Stomach (tissue), 9 donors: ENCODE data around the gene BHLHE23. TPM values are rescaled to one million over a fixed set of nuclear protein-coding genes. Genes with fewer than 3 reads are reported as not detected.

Source experiments
- DNase-seq, 2 donors: peaks; one replicate each; pipeline versions ENCODE4 v3.0.0 to v3.0.0-alpha.2; 2013 to 2019
- H3K27ac ChIP-seq, 5 donors: fragments of 200-600 bp in 4 of 5; sonication (generic) in 4 of 5; one replicate each; pipeline ENCODE4 v1.5.1; 2013 to 2019; ENCODE audit warnings: mild to moderate bottlenecking in 1 of 5, moderate library complexity in 1 of 5
- H3K27me3 ChIP-seq, 3 donors: fragments of 200-600 bp; sonication (generic); one replicate each; pipeline ENCODE4 v1.5.1; 2017 to 2019; ENCODE audit warnings: mixed run types in 1 of 3
- H3K36me3 ChIP-seq, 4 donors: fragments of 200-600 bp; sonication (generic); 1 replicate in 3 of 4; 2 replicates in 1 of 4; pipeline ENCODE4 v1.5.1; 2016 to 2019
- H3K4me1 ChIP-seq, 4 donors: fragments of 200-600 bp; sonication (generic); one replicate each; pipeline ENCODE4 v1.5.1; 2016 to 2019
- H3K4me3 ChIP-seq, 4 donors: fragments of 200-600 bp; sonication (generic) in 3 of 4; one replicate each; pipeline ENCODE4 v1.5.1; 2016 to 2019; ENCODE audit warnings: mild to moderate bottlenecking in 1 of 4
- H3K9me3 ChIP-seq, 4 donors: fragments of 200-600 bp; sonication (generic); one replicate each; pipeline ENCODE4 v1.5.1; 2016 to 2019
- EP300 ChIP-seq: sonication (generic); formaldehyde crosslinking; IDR thresholded peaks from one replicate; pipeline ENCODE4 v1.6.1; 2017; ENCODE audit warnings: antibody characterized with exemption
- POLR2A ChIP-seq, 4 donors: fragments of 450-650 bp; IDR thresholded peaks; one replicate each; pipeline ENCODE4 v1.6.1; 2016; ENCODE audit warnings: antibody characterized with exemption in 4 of 4, control low read depth in 2 of 4, mild to moderate bottlenecking in 1 of 4, moderate library complexity in 1 of 4
- POLR2AphosphoS5 ChIP-seq, 3 donors: sonication (generic); formaldehyde crosslinking; IDR thresholded peaks; one replicate each; pipeline ENCODE4 v1.6.1; 2016; ENCODE audit warnings: antibody characterized with exemption in 3 of 3
- WGBS, 5 donors: extraction: QIAGEN DNeasy Blood & Tissue Kit in 3 of 5; methylation state at CpG; one replicate each; pipeline versions ENCODE4 v1.1.5 to v1.1.7; 2013 to 2018; 5-methylcytosine and 5-hydroxymethylcytosine counted together
- intact Hi-C: fragments of 100-400 bp; cut with DNase I; formaldehyde crosslinking; loops from one replicate; pipeline ENCODE4 v1.15.1; 2023; ENCODE audit warnings: low total_unique reads
- polyA plus RNA-seq, 3 donors: library from polyadenylated mRNA; stranded (reverse); fragments of 200-250 nt; gene quantifications; one replicate each; pipeline ENCODE4 v1.2.3, GENCODE V29; 2013
- total RNA-seq, 5 donors: library from RNA; depleted of rRNA; stranded (reverse); fragments of >200 nt; gene quantifications; one replicate each; pipeline versions ENCODE4 v1.1.0 to v1.2.3, GENCODE V29; 2014 to 2016
- TF ChIP-seq, protein P1 (sequence below), 7 experiments: fragments of 450-650 bp in 4 of 7; fragments of 200-600 bp in 3 of 7; sonication (generic) in 3 of 7; IDR thresholded peaks; one replicate each; pipeline ENCODE4 v1.5.1; 2016 to 2019; ENCODE audit warnings: antibody characterized with exemption in 7 of 7, control low read depth in 2 of 7, mild to moderate bottlenecking in 1 of 7
- donor health status: healthy with polysubstance abuse.
- donor health status: Bipolar disorder and iron deficiency.
- donor health status: healthy.

The BHLHE23 gene
- total and polyA plus RNA-seq, 8 donors, result 0.55 TPM; not detected in 7

DNA sequence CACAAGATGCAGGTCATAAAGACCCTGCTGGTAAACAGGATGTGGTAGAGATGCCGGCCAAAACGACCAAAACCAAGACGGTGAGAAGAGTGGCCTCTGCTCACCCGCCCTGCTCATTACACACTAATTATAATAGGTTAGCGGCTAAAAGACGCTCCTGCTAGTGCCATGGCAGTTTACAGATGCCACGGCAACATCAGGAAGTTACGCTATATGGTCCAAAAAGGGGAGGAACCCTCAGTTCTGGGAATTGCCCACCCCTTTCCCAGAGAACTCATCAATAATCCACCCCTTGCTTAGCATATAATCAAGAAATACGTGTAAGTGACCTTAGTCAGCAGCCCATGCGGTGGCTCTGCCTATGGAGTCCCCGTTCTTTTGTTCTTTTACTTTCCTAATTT is 17.6 kb downstream of the BHLHE23 start:
- H3K27ac ChIP-seq, result no peak overlapping the region
- whole genome bisulfite sequencing, 5 donors, result 54 to 59% (median 55%) methylated on average over 11 of the region's 11 CpGs
- TF ChIP-seq POLR2A (IDR thresholded peaks at IDR 0.05), result no peak
- TF ChIP-seq POLR2AphosphoS5 (IDR thresholded peaks at IDR 0.05), result no peak
- no peak for TF ChIP-seq EP300
- TF ChIP-seq, protein P1, sequence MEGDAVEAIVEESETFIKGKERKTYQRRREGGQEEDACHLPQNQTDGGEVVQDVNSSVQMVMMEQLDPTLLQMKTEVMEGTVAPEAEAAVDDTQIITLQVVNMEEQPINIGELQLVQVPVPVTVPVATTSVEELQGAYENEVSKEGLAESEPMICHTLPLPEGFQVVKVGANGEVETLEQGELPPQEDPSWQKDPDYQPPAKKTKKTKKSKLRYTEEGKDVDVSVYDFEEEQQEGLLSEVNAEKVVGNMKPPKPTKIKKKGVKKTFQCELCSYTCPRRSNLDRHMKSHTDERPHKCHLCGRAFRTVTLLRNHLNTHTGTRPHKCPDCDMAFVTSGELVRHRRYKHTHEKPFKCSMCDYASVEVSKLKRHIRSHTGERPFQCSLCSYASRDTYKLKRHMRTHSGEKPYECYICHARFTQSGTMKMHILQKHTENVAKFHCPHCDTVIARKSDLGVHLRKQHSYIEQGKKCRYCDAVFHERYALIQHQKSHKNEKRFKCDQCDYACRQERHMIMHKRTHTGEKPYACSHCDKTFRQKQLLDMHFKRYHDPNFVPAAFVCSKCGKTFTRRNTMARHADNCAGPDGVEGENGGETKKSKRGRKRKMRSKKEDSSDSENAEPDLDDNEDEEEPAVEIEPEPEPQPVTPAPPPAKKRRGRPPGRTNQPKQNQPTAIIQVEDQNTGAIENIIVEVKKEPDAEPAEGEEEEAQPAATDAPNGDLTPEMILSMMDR (IDR thresholded peaks at IDR 0.05), result no peak
- H3K4me3 ChIP-seq, result no peak overlapping the region
- intact Hi-C loops, result no loop called here
- no peaks in the 10 kb centered on the region for H3K9me3 ChIP-seq
- peaks cover 0 to 85% (median 29%) of the 10 kb centered on the region in 3 donors for H3K27me3 ChIP-seq
- no peaks in the 10 kb centered on the region for H3K36me3 ChIP-seq
- no peak for DNase-seq
- H3K4me1 ChIP-seq, result no peaks in the 10 kb centered on the region

DNA sequence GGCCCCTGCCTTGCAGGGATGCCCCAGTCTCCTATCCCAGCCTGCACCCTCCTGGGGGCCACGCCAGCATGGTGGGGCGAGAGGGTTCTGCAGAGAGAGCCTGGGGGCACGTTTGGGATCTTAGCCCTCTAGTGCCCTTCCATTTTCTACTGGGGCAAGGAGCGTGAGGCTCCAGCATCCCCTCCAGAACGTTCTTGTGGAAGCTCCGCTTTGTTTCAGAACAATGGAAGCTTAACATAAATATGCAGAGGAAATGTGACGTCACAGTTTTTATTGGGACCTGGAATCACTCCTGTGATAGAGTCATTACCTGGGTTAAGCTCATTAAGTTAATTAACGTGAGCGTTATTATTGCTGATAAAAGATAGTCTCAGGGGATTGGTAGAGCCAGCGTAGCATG is 19.6 kb downstream of the BHLHE23 start:
- Histone ChIP-seq H3K36me3 (no peaks in the 10 kb centered on the region), H3K9me3 (no peaks in the 10 kb centered on the region), H3K27ac (no peak overlapping the region), H3K27me3 (peaks cover 0 to 87% (median 29%) of the 10 kb centered on the region in 3 donors), H3K4me3 (no peak overlapping the region), H3K4me1 (no peaks in the 10 kb centered on the region)
- WGBS, 5 donors, result 43 to 59% (median 55%) methylated on average over 10 of the region's 10 CpGs
- TF ChIP-seq, protein P1 (IDR thresholded peaks at IDR 0.05), result no peak
- no peak for TF ChIP-seq POLR2AphosphoS5 (IDR thresholded peaks at IDR 0.05)
- TF ChIP-seq EP300, result no peak
- no peak for TF ChIP-seq POLR2A (IDR thresholded peaks at IDR 0.05)
- intact Hi-C loops, result no loop called here
- DNase-seq, result no peak

DNA sequence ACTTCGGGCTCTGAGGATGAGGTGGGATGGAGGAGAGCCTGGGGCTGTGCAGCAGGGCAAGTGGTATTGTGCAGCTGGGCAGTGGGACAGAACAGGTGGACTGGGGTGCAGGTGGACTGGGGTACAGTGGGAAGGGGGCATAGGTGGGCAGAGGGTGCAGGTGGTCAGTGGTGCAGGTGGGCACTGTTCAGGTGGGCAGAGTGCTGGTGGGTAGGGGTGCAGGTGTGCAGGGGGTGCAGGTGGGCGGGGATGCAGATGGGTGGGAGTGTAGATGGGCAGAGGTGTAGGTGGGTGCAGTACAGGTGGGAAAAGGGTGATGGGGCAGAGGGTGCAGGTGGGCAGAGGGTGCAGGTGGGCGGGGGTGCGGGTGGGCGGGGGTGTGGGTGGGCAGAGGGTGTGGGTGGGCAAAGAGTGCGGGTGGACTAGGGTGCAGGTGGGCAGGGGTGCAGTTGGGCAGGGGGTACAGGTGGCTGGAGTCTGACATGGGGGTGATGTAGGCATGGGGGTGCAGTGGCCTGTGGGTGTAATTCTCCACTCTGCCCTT is 20.4 kb downstream of the BHLHE23 start:
- TF ChIP-seq EP300, result no peak
- TF ChIP-seq POLR2AphosphoS5 (IDR thresholded peaks at IDR 0.05), result no peak
- Histone ChIP-seq H3K27me3 (peaks cover 7 to 87% (median 36%) of the 10 kb centered on the region in 3 donors), H3K4me1 (no peaks in the 10 kb centered on the region), H3K9me3 (no peaks in the 10 kb centered on the region), H3K4me3 (no peak overlapping the region), H3K27ac (no peak overlapping the region), H3K36me3 (no peaks in the 10 kb centered on the region)
- 66 to 83% (median 79%) methylated on average over 4 to 6 of the region's 6 CpGs for WGBS, 5 donors
- intact Hi-C loops, result no loop called here
- no peak for DNase-seq

DNA sequence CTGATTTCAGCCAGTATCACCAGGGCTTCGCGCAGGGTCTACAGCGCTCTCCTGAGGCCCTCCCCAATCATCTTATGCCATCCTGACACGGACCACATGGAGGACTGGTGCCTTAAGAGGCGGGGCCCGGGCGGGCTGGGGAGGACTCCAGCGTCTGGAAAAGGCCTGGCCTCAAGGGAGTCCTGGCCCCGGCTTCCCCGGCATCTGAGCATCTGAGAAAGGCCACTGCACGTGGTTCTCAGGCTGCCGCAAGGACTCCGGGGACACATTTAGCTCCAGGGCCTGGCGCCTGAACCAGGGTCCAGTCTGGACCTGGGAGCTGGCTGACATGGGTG is 21.4 kb downstream of the BHLHE23 start:
- H3K27ac ChIP-seq, result no peak overlapping the region
- no peaks in the 10 kb centered on the region for H3K36me3 ChIP-seq
- H3K9me3 ChIP-seq, result no peaks in the 10 kb centered on the region
- TF ChIP-seq POLR2A (IDR thresholded peaks at IDR 0.05), result no peak
- TF ChIP-seq, protein P1 (IDR thresholded peaks at IDR 0.05), result no peak
- no peak for TF ChIP-seq EP300
- TF ChIP-seq POLR2AphosphoS5 (IDR thresholded peaks at IDR 0.05), result no peak
- no peak overlapping the region for H3K4me3 ChIP-seq
- WGBS, 5 donors, result 56 to 77% (median 63%) methylated on average over 8 to 14 of the region's 14 CpGs
- intact Hi-C loops, result no loop called here
- DNase-seq, result peak in 1 of 2 donors; percentile 31
- no peaks in the 10 kb centered on the region for H3K4me1 ChIP-seq
- peaks cover 8 to 87% (median 36%) of the 10 kb centered on the region in 3 donors for H3K27me3 ChIP-seq

DNA sequence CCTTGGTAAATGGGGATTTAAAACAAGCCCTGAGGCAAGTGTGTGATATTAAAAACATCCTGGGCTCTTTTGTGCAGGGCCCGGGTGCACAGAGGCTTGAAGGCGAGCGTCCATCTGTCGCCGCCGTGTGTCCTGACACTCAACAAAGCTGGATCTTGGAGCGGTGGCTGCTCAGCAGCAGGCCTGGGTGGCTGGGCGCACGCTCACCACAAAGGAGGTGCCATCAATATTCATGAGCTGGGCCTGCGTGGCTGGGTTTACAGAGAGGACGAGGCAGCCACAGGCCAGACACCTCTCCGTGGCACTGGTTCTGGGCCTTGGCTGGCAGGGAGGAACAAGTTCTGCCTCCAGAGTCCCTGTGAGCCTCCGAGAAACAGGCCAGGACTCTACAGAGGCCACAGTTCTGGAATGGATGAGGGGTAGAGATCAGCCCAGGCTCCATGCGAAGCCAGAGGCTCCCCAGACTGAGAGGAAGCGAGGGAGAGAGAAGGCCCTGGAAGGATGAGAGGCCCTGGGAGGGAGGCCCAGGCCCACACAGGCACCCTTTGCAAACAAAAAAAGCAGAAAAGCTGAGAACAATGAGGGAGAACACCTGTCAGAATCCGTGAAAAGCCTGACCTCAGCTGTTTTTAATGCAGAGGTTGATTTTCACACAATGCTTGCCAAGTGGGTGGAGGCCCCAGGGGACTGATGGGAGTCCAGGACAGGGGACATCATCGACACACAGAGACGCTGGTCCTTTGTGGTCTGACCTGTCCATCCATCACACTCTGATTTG is 21.9 kb downstream of the BHLHE23 start:
- peaks cover 8 to 89% (median 38%) of the 10 kb centered on the region in 3 donors for H3K27me3 ChIP-seq
- TF ChIP-seq POLR2AphosphoS5 (IDR thresholded peaks at IDR 0.05) (no peak), POLR2A (IDR thresholded peaks at IDR 0.05) (no peak), EP300 (no peak)

More for the DNA sequence above, 21.9 kb downstream of the BHLHE23 start:
- Histone ChIP-seq H3K4me3 (no peak overlapping the region), H3K4me1 (no peaks in the 10 kb centered on the region), H3K9me3 (no peaks in the 10 kb centered on the region), H3K36me3 (no peaks in the 10 kb centered on the region), H3K27ac (no peak overlapping the region)
- DNase-seq, result peak in 1 of 2 donors; percentile 40
- intact Hi-C loops, result no loop called here
- 70 to 81% (median 73%) methylated on average over 17 to 18 of the region's 18 CpGs for WGBS, 5 donors
